RCC 7860 (cell line): Measurements from ENCODE around the gene CNGA4.
"Not testable (repeated sequence)": the region's sequence is repeated elsewhere in the genome, so short reads cannot be mapped to it uniquely, and the experiment has no call there.

ENCODE experiments used
- DNase-seq: peaks from one replicate; pipeline ENCODE4 v3.0.0-alpha.2; 2015; ENCODE audit warnings: low spot score
- FAIRE-seq: peaks from 2 replicates; lab custom pipeline; 2012; peaks lifted over from hg19 to GRCh38; lab: Jason Lieb, UNC

Gene CNGA4

GRCh38 chr11:6260207-6260726 is 21.4 kb downstream of the CNGA4 start:
- no peak for FAIRE-seq
- no peak for DNase-seq

- DNase-seq: no peak
- FAIRE-seq: no peak
Measured at GRCh38 chr11:6263662-6264061, 24.8 kb downstream of the CNGA4 start.

DNA sequence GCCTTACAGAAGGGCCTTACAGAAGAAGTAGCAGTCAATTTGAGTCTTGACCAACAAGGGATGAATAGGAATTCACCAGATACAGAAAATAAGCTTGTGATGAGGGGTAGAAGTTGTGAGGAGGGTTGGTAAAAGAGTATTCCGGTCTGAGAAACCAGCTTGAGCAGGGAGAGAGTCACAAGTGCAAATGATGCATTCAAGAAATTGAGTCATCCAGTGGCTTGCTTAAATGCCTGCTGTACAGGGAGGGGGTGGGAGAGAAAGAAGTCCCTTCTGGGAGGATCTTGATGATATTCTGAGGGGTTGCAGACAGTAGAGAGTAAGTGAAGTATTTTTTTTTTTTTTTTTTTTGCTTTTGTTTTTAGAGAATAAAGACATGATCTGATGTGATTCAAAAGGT is 29.9 kb downstream of the CNGA4 start:
- no peak for FAIRE-seq
- DNase-seq: no peak

- DNase-seq (no peak), FAIRE-seq (no peak)
Measured at GRCh38 chr11:6269994-6270393, 31.1 kb downstream of the CNGA4 start.

GRCh38 chr11:6270584-6271246 is 31.8 kb downstream of the CNGA4 start:
- FAIRE-seq: no peak

GRCh38 chr11:6271598-6271997 is 32.7 kb downstream of the CNGA4 start:
- no peak for FAIRE-seq
- no peak for DNase-seq

More at GRCh38 chr11:6270584-6271246, 31.8 kb downstream of the CNGA4 start:
- DNase-seq: no peak

DNA sequence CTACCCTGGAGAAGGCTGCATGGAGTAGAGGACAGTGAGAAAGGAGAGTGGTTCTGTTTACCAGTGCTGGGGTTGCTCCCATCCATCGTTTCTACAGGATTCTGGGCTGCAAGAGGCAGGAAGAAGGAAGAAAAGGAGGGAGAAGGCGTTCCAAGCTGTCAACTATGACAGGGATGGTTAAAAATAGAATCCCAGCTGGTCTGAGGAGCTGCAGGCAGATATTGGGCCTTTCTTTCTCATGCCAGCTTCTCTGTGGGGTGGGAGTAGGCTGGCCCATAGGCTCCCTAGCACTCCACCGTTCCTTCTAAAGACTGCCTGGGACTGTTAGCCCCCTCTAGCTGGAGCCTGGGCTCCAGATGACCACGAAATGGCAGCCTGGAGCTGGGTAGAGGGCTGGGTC is 34.3 kb downstream of the CNGA4 start:
- no peak for DNase-seq
- FAIRE-seq: no peak

DNA sequence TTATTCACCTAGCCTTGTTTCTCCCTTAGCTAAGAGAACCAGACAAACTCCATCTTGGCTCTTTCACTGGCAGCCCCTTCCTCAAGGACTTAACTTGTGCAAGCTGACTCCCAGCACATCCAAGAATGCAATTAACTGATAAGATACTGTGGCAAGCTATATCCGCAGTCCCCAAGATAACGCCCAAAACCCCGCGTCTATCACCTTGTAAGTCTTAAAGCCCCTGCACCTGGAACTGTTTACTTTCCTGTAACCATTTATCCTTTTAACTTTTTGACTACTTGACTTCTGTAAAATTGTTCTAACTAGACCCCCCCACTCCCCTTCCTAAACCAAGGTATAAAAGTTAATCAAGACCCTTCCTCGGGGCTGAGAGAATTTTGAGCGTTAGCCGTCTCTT is 41.9 kb downstream of the CNGA4 start:
- FAIRE-seq, DNase-seq: not testable (repeated sequence)

GRCh38 chr11:6283453-6284023 is 44.6 kb downstream of the CNGA4 start:
- no peak for DNase-seq
- FAIRE-seq: no peak

- no peak for FAIRE-seq
- DNase-seq: no peak
Measured at GRCh38 chr11:6284250-6284649, 45.4 kb downstream of the CNGA4 start.

GRCh38 chr11:6285019-6285418 is 46.1 kb downstream of the CNGA4 start:
- no peak for FAIRE-seq
- no peak for DNase-seq
